HEK293 (cell line): Measurements from ENCODE around the gene TTLL11.

Source experiments
- CTCF ChIA-PET: fragments of 350-600 bp; formaldehyde crosslinking; extraction: SDS; loops from one replicate; lab custom pipeline; 2021; ENCODE audit warnings: antibody characterized with exemption; lab: Yijun Ruan, JAX
- POLR2A ChIA-PET: fragments of 300-600 bp; formaldehyde crosslinking; extraction: SDS; loops from one replicate; lab custom pipeline; 2020; ENCODE audit warnings: antibody characterized with exemption, inconsistent platforms; lab: Yijun Ruan, JAX
- H3K27ac ChIP-seq: fragments of 200-500 bp; sonication (Bioruptor generic); 2 replicates; pipeline ENCODE4 v1.5.1; 2014; ENCODE audit warnings: low read depth, low read length, control low read depth, inconsistent platforms; ENCODE audit errors: extremely low read depth
- H3K36me3 ChIP-seq, 2 experiments: fragments of 200-500 bp in 1 of 2; sonication (Bioruptor generic) in 1 of 2; 1 replicate in 1 of 2; 2 replicates in 1 of 2; pipeline ENCODE4 v1.5.1; 2014 to 2017; ENCODE audit warnings: inconsistent platforms in 2 of 2, low read length in 2 of 2; ENCODE audit not compliant: control insufficient read depth in 2 of 2, insufficient read depth in 1 of 2
- H3K4me1 ChIP-seq: fragments of 200-500 bp; sonication (Bioruptor generic); 2 replicates; pipeline ENCODE4 v1.5.1; 2014; ENCODE audit warnings: mild to moderate bottlenecking, low read length, inconsistent platforms; ENCODE audit not compliant: control insufficient read depth, insufficient read depth
- H3K4me3 ChIP-seq: 2 replicates; pipeline ENCODE4 v1.5.1; 2011; ENCODE audit warnings: low read depth, mild to moderate bottlenecking, control low read depth, low read length, moderate library complexity
- H3K9me3 ChIP-seq: fragments of 200-500 bp; sonication (Bioruptor generic); 2 replicates; pipeline ENCODE4 v1.5.1; 2014; ENCODE audit warnings: low read depth, low read length, inconsistent platforms; ENCODE audit not compliant: control insufficient read depth, insufficient read depth
- KLF10 ChIP-seq: fragments of 450-650 bp; IDR thresholded peaks from 2 replicates; pipeline ENCODE4 v1.5.1; 2018; ENCODE audit warnings: missing biosample characterization, mild to moderate bottlenecking, missing genetic modification characterization
- KLF9 ChIP-seq: fragments of 450-650 bp; formaldehyde crosslinking; IDR thresholded peaks from 2 replicates; pipeline ENCODE4 v1.5.1; 2016; ENCODE audit warnings: missing biosample characterization, missing genetic modification characterization, low read depth
- ZNF175 ChIP-seq: fragments of 450-650 bp; formaldehyde crosslinking; IDR thresholded peaks from 2 replicates; pipeline ENCODE4 v1.5.1; 2016; ENCODE audit warnings: missing biosample characterization, missing genetic modification characterization
- ZNF292 ChIP-seq: fragments of 450-650 bp; formaldehyde crosslinking; IDR thresholded peaks from 2 replicates; pipeline ENCODE4 v1.5.1; 2016; ENCODE audit warnings: low read depth, missing biosample characterization, missing genetic modification characterization, borderline replicate concordance
- ZNF366 ChIP-seq: fragments of 450-650 bp; formaldehyde crosslinking; conservative IDR thresholded peaks from 2 replicates; pipeline ENCODE4 v1.5.1; 2016; ENCODE audit warnings: missing biosample characterization, missing genetic modification characterization
- ZNF664 ChIP-seq: fragments of 450-650 bp; formaldehyde crosslinking; IDR thresholded peaks from 2 replicates; pipeline ENCODE4 v1.5.1; 2016; ENCODE audit warnings: missing biosample characterization, missing genetic modification characterization
- ZNF701 ChIP-seq: fragments of 450-650 bp; formaldehyde crosslinking; IDR thresholded peaks from 2 replicates; pipeline ENCODE4 v1.5.1; 2016; ENCODE audit warnings: missing biosample characterization, missing genetic modification characterization
- ZNF747 ChIP-seq: fragments of 450-650 bp; formaldehyde crosslinking; IDR thresholded peaks from 2 replicates; pipeline ENCODE4 v1.5.1; 2016; ENCODE audit warnings: missing biosample characterization, missing genetic modification characterization
- ZNF777 ChIP-seq: fragments of 450-650 bp; formaldehyde crosslinking; IDR thresholded peaks from 2 replicates; pipeline ENCODE4 v1.5.1; 2017; ENCODE audit warnings: missing biosample characterization, missing genetic modification characterization, borderline replicate concordance
- ZSCAN16 ChIP-seq: fragments of 450-650 bp; formaldehyde crosslinking; IDR thresholded peaks from 2 replicates; pipeline ENCODE4 v1.5.1; 2016; ENCODE audit warnings: missing biosample characterization, missing genetic modification characterization
- TF ChIP-seq, protein P1 (sequence below): fragments of 450-650 bp; formaldehyde crosslinking; IDR thresholded peaks from 2 replicates; pipeline ENCODE4 v1.5.1; 2016; ENCODE audit warnings: missing biosample characterization, missing genetic modification characterization
- TF ChIP-seq, protein P2 (sequence below): fragments of 450-650 bp; formaldehyde crosslinking; IDR thresholded peaks from 2 replicates; pipeline ENCODE4 v1.5.1; 2016; ENCODE audit warnings: missing biosample characterization, missing genetic modification characterization
- TF ChIP-seq, protein P3 (sequence below): fragments of 450-650 bp; formaldehyde crosslinking; conservative IDR thresholded peaks from 2 replicates; pipeline ENCODE4 v1.5.1; 2016; ENCODE audit warnings: low read depth, missing biosample characterization, missing genetic modification characterization

TTLL11 gene

DNA sequence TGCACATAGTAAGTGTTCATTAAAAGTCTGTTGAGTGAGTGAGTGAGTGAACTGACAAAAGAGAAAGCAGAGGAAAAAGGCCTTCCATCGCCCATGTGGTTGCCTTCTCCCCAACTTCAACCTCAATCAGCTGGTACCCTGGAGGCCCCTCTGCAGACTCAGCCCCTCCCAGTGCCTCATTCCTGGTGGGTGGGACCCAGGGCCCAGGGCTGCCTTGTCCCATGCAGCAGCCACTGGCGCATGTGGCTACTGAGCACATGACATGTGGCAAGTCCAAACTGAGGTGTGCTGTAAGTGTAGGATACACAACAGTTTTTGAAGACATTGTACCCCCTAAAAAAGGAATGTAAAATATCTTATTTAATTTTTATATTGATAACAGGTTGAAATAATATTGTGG is 36.9 kb upstream of the TTLL11 start:
- Histone ChIP-seq H3K4me1 (0 out of 2 replicates have a peak, but pooled peaks cover 3% of the 10 kb centered on the region), H3K9me3 (no peaks in the 10 kb centered on the region), H3K36me3 (no peaks in the 10 kb centered on the region), H3K4me3 (no peak overlapping the region), H3K27ac (no peak overlapping the region)
- ChIA-PET CTCF (interaction anchor here (0.7 to 12.1 kb wide), 2 partner anchors 14 to 219 kb away, joined by 4 to 473 read pairs; no protein-coding TSS in a partner anchor), POLR2A (no interaction called here)
- TF ChIP-seq ZNF175 (tag by site-specific recombination) (no peak), ZSCAN16 (tag by site-specific recombination) (no peak), ZNF366 (tag by site-specific recombination) (no peak), ZNF664 (peak; percentile 72; the same call in 1 of the 2 replicates), ZNF777 (tag by site-specific recombination) (no peak)
- TF ChIP-seq, protein P1, sequence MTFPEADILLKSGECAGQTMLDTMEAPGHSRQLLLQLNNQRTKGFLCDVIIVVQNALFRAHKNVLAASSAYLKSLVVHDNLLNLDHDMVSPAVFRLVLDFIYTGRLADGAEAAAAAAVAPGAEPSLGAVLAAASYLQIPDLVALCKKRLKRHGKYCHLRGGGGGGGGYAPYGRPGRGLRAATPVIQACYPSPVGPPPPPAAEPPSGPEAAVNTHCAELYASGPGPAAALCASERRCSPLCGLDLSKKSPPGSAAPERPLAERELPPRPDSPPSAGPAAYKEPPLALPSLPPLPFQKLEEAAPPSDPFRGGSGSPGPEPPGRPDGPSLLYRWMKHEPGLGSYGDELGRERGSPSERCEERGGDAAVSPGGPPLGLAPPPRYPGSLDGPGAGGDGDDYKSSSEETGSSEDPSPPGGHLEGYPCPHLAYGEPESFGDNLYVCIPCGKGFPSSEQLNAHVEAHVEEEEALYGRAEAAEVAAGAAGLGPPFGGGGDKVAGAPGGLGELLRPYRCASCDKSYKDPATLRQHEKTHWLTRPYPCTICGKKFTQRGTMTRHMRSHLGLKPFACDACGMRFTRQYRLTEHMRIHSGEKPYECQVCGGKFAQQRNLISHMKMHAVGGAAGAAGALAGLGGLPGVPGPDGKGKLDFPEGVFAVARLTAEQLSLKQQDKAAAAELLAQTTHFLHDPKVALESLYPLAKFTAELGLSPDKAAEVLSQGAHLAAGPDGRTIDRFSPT (tag by site-specific recombination): no peak

DNA sequence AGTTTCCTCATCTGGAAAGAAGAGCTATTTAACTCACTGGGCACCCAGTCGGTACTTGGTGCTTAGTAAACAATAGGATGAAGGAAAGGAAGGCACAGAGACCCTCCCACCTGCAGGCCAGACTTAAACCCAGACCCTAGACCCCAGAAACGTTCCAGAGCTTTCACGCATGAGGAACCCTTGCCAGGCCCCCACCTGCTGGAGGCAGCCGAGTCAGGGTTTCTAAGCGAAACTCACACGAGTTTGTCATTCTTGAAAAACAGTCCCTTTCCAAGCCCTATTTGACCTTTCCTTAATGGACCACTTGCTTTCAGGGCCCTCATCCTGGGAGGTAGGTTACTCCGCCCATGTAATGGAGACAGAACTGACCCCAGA is 35.8 kb upstream of the TTLL11 start:
- H3K27ac ChIP-seq: no peak overlapping the region
- H3K4me3 ChIP-seq: no peak overlapping the region
- H3K36me3 ChIP-seq: no peaks in the 10 kb centered on the region
- POLR2A ChIA-PET: no interaction called here
- no peaks in the 10 kb centered on the region for H3K9me3 ChIP-seq
- no peaks in the 10 kb centered on the region for H3K4me1 ChIP-seq
- CTCF ChIA-PET: interaction anchor here (0.5 to 12.1 kb wide), 2 partner anchors 30 to 220 kb away, joined by 3 to 473 read pairs; no protein-coding TSS in a partner anchor
- TF ChIP-seq, protein P2, sequence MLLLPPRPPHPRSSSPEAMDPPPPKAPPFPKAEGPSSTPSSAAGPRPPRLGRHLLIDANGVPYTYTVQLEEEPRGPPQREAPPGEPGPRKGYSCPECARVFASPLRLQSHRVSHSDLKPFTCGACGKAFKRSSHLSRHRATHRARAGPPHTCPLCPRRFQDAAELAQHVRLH (tag by site-specific recombination): no peak
- no peak for TF ChIP-seq ZNF701
- TF ChIP-seq ZNF292 (tag by site-specific recombination): no peak
- TF ChIP-seq ZNF747 (tag by site-specific recombination): no peak
- TF ChIP-seq KLF9 (tag by site-specific recombination): no peak

DNA sequence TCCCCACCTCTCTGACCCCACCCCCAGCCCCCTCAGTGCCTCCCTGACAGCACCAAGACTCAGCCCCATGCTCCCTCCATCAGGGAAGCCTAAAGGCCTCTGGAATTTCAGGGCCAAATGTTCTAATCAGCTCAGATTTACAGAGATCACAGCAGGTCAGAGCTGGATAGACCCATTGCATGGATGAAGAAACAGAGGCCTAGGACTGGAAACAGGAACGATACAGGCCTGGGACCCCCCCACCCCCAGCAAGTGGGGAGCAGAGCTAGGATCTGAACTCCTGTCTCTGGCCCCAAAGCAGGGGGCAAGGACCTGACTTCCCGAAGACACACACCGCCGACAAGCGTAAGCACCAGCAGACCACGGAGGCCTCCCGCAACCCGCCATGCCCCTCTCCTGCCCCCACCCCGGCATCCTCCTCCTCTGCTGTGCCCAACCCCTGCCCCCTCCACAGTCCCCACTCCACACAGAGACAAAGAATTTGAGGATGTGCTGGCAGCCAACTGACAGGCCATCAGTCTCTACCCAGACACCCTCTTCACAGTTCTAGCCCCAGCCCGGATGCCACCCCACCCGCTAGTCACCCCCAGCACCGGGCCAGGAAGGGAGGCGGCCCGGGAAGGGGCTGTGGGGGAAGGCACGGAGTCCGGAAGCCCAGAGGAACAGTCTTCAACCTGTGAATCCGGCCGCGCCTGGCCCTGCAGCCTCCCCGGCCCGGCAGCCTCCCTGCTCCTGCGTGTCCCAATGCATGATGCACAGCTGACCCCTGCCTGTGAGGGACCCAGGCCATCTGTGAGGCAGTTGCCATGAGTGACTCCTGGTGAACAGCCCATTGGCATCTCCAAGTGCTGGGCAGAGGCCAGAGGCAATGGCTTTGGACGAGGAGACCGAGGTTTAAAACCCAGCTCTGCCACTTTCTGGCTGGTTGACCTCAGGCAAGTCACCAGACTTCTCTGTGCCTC is 35.2 kb upstream of the TTLL11 start:
- H3K9me3 ChIP-seq: no peaks in the 10 kb centered on the region
- no peaks in the 10 kb centered on the region for H3K4me1 ChIP-seq
- H3K36me3 ChIP-seq: no peaks in the 10 kb centered on the region
- ChIA-PET POLR2A (interaction anchor here (0.6 to 0.7 kb wide), 3 partner anchors 180 to 580 kb away, joined by 4 to 7 read pairs (median 5); no protein-coding TSS in a partner anchor), CTCF (interaction anchor here (0.5 to 12.1 kb wide), 10 partner anchors 8 to 683 kb away, joined by 3 to 473 read pairs (median 6); no protein-coding TSS in a partner anchor)
- H3K4me3 ChIP-seq: no peak overlapping the region
- H3K27ac ChIP-seq: no peak overlapping the region
- no peak for TF ChIP-seq KLF10
- TF ChIP-seq, protein P3, sequence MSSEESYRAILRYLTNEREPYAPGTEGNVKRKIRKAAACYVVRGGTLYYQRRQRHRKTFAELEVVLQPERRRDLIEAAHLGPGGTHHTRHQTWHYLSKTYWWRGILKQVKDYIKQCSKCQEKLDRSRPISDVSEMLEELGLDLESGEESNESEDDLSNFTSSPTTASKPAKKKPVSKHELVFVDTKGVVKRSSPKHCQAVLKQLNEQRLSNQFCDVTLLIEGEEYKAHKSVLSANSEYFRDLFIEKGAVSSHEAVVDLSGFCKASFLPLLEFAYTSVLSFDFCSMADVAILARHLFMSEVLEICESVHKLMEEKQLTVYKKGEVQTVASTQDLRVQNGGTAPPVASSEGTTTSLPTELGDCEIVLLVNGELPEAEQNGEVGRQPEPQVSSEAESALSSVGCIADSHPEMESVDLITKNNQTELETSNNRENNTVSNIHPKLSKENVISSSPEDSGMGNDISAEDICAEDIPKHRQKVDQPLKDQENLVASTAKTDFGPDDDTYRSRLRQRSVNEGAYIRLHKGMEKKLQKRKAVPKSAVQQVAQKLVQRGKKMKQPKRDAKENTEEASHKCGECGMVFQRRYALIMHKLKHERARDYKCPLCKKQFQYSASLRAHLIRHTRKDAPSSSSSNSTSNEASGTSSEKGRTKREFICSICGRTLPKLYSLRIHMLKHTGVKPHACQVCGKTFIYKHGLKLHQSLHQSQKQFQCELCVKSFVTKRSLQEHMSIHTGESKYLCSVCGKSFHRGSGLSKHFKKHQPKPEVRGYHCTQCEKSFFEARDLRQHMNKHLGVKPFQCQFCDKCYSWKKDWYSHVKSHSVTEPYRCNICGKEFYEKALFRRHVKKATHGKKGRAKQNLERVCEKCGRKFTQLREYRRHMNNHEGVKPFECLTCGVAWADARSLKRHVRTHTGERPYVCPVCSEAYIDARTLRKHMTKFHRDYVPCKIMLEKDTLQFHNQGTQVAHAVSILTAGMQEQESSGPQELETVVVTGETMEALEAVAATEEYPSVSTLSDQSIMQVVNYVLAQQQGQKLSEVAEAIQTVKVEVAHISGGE: no peak
